IPS-11a (cell line): ENCODE data around the gene WDFY4.

Experiments used
- H3K4me3 ChIP-seq: one replicate; pipeline ENCODE4 v1.5.1; 2013; ENCODE audit warnings: low read depth, low read length, control low read depth

The WDFY4 gene

GRCh38 chr10:48932831-48933664 lies 248.4 kb downstream of the WDFY4 start:
- H3K4me3 ChIP-seq: no peak overlapping the region

DNA sequence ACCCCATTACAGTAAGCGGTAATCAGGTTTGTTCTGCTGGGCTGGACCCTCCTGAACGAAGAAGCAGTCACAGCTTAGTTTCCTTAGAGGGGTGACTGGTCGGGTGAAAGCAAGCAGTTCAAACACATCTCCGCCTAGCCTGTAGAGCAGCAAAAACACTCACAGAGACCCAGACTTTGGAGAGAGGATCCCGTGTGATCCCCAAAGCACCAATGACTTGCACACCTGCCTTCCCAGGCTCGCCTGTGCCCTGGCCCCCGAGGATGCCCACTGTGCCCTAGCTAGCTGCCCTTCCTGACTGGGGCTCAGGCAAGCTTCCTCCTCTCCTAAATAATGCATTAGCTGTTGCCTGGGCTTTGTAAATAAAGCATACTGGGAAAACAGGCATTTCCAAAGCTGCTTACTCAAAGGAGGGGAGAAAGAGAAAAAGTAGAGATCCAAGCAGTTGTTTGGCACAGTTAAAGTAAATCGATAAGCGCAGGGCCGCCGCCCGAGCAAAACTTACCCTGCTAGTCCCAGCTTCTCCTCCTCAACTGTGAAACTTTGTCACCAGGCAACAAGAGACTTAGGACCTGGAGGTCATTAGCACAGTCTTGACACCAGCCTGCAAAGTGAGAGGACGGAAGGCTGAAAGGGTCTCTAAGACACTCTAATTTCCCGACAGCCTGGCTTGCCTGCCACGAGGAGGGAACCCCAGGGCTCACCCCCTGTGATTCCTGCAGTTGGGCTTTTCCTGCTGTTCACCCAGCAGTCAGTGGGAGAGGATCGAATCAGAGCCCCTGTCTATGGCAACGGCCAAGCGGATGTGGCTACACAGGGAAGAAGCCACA lies 250.2 kb downstream of the WDFY4 start:
- H3K4me3 ChIP-seq: no peak overlapping the region

DNA sequence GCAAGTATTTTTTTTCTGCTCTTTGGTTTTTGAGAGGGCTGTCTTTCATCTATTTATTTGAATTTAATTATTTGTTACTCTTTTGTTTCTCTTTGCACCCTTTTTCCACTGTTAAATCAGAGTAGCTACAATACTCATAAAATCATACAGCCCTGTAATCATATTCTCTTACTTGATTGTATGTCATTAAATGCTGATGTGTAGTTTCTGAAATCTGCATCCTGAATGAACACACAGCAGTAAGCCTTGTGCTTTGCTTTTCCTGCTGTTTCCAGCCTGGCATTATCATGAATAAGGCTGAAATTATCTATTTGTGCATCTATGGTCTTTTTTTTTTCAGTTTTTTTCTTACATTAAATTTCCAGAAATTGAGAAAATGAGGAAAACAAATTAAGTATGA lies 250.9 kb downstream of the WDFY4 start:
- no peak overlapping the region for H3K4me3 ChIP-seq

- no peak overlapping the region for H3K4me3 ChIP-seq
These were observed 253.1 kb downstream of the WDFY4 start for GRCh38 chr10:48937796-48938195.

GRCh38 chr10:48938281-48938680 lies 253.6 kb downstream of the WDFY4 start:
- no peak overlapping the region for H3K4me3 ChIP-seq

DNA sequence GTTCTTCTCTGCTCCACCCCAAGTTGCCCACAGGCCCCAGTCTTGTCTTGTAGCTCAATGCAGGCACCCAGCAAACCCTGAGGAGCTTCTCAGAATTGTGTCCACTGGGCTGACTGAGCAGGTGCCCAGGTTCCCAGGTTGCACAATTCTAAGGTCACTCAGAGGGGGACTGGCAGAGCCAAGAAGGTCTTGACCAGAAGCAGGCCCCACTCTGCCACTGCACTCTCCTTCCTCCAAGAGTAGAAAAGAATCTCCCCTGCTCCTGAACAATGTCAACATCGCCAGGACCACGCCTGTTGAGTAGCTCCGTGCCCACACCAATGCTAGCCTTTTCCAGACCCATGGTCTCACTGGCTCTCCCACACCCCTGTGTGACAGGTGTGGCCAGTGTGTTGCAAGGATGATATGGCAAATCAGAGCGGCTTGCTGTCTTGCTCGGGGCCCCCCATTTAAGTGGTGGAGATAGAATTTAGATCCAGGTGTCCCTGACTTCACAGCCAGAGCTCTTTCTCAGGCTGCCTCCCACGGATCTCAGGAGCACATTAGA lies 254.4 kb downstream of the WDFY4 start:
- no peak overlapping the region for H3K4me3 ChIP-seq

DNA sequence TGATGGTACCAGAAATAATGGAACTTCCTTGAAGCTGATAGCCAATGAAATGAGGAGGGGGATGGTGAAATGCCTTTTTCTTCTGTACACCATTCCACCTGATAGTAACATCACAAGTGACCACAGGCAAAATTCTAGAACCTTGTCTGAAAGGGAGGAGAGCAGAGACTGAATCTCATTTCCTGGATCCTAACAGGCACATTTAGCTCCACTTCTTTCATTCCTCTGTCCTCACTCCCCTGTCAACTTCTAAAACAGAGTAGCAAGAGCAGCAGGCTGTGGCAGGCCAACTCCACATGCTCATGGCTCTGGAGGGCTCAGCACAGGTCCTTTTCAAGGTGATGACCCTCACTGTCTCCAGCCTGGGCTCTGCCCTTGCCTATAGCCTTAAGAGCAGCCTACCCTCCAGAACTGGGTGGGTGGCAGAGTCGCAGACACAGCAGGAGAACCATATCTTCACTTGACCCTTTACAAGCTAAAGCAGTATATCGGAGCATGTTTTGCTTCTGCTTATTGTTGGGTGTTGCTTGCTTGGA lies 255.2 kb downstream of the WDFY4 start, which contains the start of gene LRRC18:
Gene LRRC18 (minus strand): TSS at position 51 of the 536 bp plus-strand sequence. CDS start 25,685 bp downstream, outside the sequence.
- no peak within 1 kb of the TSS for H3K4me3 ChIP-seq

DNA sequence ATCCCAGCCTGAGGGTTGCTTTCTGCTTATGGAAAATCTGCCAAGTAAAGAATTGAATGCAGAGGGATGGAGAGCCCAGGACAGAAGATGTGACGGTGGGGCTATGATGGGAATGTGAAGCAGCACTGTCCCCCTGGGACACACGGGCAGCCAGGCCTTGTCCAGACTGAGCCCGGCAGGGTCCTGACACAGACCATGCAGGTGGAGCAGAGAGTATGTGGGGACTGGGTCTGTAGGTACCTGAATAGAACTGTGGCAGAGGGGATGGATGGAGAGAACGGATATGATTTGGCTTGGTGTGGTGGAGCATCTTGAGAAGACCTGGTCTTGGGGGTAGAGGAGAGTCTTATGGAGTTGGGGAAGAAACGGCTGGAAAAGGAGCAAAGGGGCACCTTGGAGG lies 255.7 kb downstream of the WDFY4 start:
- no peak overlapping the region for H3K4me3 ChIP-seq

- H3K4me3 ChIP-seq: no peak overlapping the region
These were observed 256.3 kb downstream of the WDFY4 start for GRCh38 chr10:48940958-48941357.

DNA sequence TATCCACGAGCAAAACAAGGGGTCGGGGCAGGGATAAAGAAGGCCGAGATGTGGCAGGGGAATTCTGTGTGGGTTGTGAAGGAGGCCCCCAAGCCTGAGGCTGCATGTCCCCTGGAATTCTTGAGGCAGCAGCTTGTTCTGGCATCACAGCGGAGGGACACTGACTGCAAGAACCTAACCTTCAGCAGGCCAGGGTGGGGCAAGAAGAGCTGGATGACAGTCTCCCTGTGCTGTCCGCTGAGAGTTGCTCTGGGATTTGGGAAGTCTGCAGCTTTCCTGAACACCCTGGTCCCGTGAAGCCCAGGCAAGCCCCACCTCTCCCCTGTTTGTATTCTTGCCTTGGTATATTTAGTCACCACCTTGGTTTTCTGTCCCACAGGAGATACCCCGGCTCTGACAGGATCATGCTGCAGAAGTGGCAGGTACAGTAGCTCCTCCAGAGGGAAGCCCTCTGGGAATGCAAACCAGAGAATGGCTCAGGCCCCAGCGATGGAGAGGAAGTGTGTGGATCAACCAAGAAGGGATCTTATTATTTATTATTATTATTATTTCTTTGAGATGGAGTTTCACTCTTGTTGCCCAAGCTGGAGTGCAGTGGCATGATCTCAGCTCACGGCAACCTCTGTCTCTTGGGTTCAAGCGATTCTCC lies 256.9 kb downstream of the WDFY4 start:
- H3K4me3 ChIP-seq: no peak overlapping the region

DNA sequence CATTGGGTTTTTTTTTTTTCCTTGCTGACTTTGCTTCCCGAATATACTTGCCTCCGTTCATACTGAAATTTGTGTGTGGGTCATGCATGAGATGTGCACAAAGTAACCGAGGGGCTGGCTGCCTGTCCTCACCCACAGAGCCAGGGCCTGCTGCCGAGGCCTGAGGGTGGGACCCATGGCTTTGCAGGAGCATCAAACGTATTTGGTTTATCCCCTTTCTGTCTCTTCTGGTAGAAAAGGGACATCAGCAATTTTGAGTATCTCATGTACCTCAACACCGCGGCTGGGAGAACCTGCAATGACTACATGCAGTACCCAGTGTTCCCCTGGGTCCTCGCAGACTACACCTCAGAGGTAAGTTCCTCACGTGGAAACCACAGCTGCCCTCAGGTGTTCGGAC lies 258.4 kb downstream of the WDFY4 start:
- no peak overlapping the region for H3K4me3 ChIP-seq

- H3K4me3 ChIP-seq: no peak overlapping the region
These were observed 259.5 kb downstream of the WDFY4 start for GRCh38 chr10:48944171-48944570.

GRCh38 chr10:48945441-48946130 lies 260.9 kb downstream of the WDFY4 start:
- no peak overlapping the region for H3K4me3 ChIP-seq

DNA sequence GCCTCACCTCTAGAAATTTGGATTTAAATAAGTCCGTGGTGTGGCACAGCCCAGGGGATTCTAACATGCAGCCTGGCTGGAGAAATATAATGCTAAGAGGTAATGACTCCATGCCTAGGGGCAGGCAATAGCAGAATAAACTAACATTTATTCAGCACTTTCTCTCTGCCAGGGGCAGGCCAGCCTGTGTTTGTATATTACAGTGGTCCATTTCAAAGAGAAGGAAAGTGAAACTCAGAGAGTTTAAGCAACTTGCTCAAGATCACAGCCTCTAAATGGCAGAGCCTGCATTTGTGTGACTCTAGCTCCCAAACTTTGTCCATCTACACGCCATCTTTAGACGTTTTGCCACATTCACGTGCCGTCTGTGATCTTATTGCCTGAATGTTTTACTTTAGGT lies 261.7 kb downstream of the WDFY4 start:
- H3K4me3 ChIP-seq: no peak overlapping the region

- H3K4me3 ChIP-seq: no peak overlapping the region
These were observed 262.3 kb downstream of the WDFY4 start for GRCh38 chr10:48946891-48947500.

GRCh38 chr10:48947690-48948469 lies 263.2 kb downstream of the WDFY4 start:
- H3K4me3 ChIP-seq: no peak overlapping the region

DNA sequence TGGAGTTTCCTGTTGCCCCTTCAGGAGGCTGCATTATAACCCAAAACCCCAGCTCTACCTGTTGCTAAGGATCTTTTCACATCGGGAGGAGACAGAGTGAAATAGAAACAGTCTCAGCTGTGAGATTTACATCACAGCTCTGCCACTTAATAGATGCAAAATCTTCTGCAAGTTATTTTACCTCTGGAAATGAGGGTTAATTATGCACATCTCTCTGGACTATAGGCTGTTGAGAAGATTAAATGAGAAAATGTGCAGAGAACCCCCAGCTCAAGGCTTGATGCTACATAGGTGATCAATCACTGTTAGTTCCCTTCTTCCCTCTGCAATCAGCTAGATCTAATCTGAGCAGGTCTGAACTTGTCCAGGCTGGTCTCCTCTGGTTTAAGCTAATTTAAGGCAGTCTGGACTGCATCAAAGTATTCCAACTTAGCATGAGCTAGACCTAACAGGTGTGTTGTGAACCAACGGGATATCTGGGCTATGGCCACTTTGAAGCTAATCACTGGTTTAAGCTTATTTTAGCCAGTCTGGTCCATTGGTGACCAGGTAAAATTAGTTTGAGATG lies 263.9 kb downstream of the WDFY4 start:
- H3K4me3 ChIP-seq: no peak overlapping the region

DNA sequence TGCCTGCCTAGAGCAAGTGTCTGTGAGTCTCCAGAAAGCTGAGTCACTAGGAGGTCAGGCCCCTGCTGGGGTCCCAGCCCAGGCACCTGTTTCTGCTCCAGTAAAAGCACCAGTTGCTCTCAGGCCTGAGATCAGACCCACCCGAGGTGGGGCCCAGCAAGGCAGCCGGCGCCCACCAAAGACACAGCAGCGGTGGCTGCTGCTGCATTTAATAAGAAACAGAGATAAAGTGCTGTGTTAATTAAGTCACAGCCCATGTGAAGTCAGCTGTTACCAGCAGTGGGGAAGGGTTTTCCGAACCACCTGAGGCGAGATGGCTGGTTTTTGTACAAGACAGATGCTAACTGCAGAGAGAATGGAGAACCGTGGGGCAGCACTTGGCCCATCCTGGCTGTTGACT lies 267.0 kb downstream of the WDFY4 start:
- H3K4me3 ChIP-seq: no peak overlapping the region
